ENCODE data around the gene MCTP1. TPM values are rescaled to one million over a fixed set of nuclear protein-coding genes. Genes with fewer than 3 reads are reported as not detected.

Gene MCTP1
- polyA plus RNA-seq, 1 donor (not counting 4 experiments of a cell fraction or from before 2014, with no cell fraction given) = 4.9 TPM

- Histone ChIP-seq H3K4me1 (ENCODE audit: control insufficient read depth, extremely low read depth, insufficient read depth, low read length) (no peaks in the 10 kb centered on the region), H3K9me3 (ENCODE audit: control insufficient read depth, low read depth, low read length) (no peaks in the 10 kb centered on the region), H4K20me1 (ENCODE audit: control insufficient read depth, extremely low read depth, insufficient read depth, low read length) (no peaks in the 10 kb centered on the region), H3K79me2 (ENCODE audit: control insufficient read depth, insufficient read depth, low read length) (no peaks in the 10 kb centered on the region), H3K27ac (ENCODE audit: control insufficient read depth, insufficient read depth, low read length) (no peak overlapping the region), H3K4me3 (ENCODE audit: control insufficient read depth in 2 of 3, extremely low read depth in 1 of 3, insufficient read depth in 2 of 3, low read depth in 1 of 3, low read length in 3 of 3) (no peak overlapping the region), H3K4me2 (ENCODE audit: control insufficient read depth, extremely low read depth, insufficient read depth, low read depth, low read length) (no peak overlapping the region), H2AFZ (ENCODE audit: control insufficient read depth, low read length) (no peak overlapping the region), H3K27me3 (ENCODE audit: control insufficient read depth, extremely low read depth, insufficient read depth, low read length) (no peaks in the 10 kb centered on the region), H3K9me1 (ENCODE audit: control insufficient read depth, extremely low read depth, insufficient read depth, low read length) (no peaks in the 10 kb centered on the region), H3K36me3 (ENCODE audit: control insufficient read depth in 2 of 2, extremely low read depth in 1 of 2, insufficient read depth in 2 of 2, low read length in 2 of 2) (no peaks in the 10 kb centered on the region), H3K9ac (ENCODE audit: control insufficient read depth, extremely low read depth, insufficient read depth, low read length) (no peak overlapping the region)
- no peak for FAIRE-seq
- no peak for TF ChIP-seq EZH2 (IDR thresholded peaks at IDR 0.05; ENCODE audit: low read length)
- TF ChIP-seq CTCF (optimal IDR thresholded peaks at IDR 0.05 in 1 of 3, IDR thresholded peaks at IDR 0.05 in 1 of 3, conservative IDR thresholded peaks at IDR 0.05 in 1 of 3; ENCODE audit: extremely low read depth in 1 of 3, insufficient read depth in 2 of 3, low read length in 3 of 3) = no peak
- dilution Hi-C loops (cut with MboI; ENCODE audit: extremely low pct_ligation_motif_present, low sequenced_read_pairs) = no loop called here
- DNase-seq (ENCODE audit: low read depth, low spot score) = no peak
Observed at GRCh38 chr5:95076395-95077185, 208.3 kb downstream of the MCTP1 start.

DNA sequence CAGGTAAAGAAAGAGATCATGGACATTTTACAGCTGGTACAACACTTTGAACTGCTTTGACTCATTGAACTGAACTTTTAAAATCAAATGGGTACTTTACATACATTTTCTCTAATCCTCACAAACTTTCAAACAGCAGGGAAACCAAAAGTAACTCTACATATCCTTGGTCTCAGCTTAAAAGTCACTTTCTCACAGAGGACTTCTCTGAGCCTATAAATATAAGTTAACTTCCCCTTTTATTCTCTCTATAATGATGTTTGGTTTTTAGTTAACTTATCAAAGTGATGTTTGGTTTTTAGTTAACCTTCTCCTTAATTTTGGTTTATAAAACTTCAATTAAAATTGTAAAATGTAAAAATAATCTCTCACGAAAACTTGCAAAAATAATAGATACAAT is 209.8 kb downstream of the MCTP1 start:
- no peak overlapping the region for H2AFZ ChIP-seq (ENCODE audit: control insufficient read depth, low read length)
- DNase-seq (ENCODE audit: low read depth, low spot score) (no peak), FAIRE-seq (no peak)
- no peak overlapping the region for H3K27ac ChIP-seq (ENCODE audit: control insufficient read depth, insufficient read depth, low read length)
- H3K4me1 ChIP-seq (ENCODE audit: control insufficient read depth, extremely low read depth, insufficient read depth, low read length) = no peaks in the 10 kb centered on the region
- H3K27me3 ChIP-seq (ENCODE audit: control insufficient read depth, extremely low read depth, insufficient read depth, low read length) = no peaks in the 10 kb centered on the region
- dilution Hi-C loops (cut with MboI; ENCODE audit: extremely low pct_ligation_motif_present, low sequenced_read_pairs) = no loop called here
- H4K20me1 ChIP-seq (ENCODE audit: control insufficient read depth, extremely low read depth, insufficient read depth, low read length) = no peaks in the 10 kb centered on the region
- no peaks in the 10 kb centered on the region for H3K36me3 ChIP-seq (ENCODE audit: control insufficient read depth in 2 of 2, extremely low read depth in 1 of 2, insufficient read depth in 2 of 2, low read length in 2 of 2)
- H3K9ac ChIP-seq (ENCODE audit: control insufficient read depth, extremely low read depth, insufficient read depth, low read length) = no peak overlapping the region
- H3K9me3 ChIP-seq (ENCODE audit: control insufficient read depth, low read depth, low read length) = no peaks in the 10 kb centered on the region
- no peaks in the 10 kb centered on the region for H3K79me2 ChIP-seq (ENCODE audit: control insufficient read depth, insufficient read depth, low read length)
- no peak for TF ChIP-seq CTCF (optimal IDR thresholded peaks at IDR 0.05 in 1 of 3, IDR thresholded peaks at IDR 0.05 in 1 of 3, conservative IDR thresholded peaks at IDR 0.05 in 1 of 3; ENCODE audit: extremely low read depth in 1 of 3, insufficient read depth in 2 of 3, low read length in 3 of 3)
- no peak for TF ChIP-seq EZH2 (IDR thresholded peaks at IDR 0.05; ENCODE audit: low read length)
- H3K4me2 ChIP-seq (ENCODE audit: control insufficient read depth, extremely low read depth, insufficient read depth, low read depth, low read length) = no peak overlapping the region
- H3K9me1 ChIP-seq (ENCODE audit: control insufficient read depth, extremely low read depth, insufficient read depth, low read length) = no peaks in the 10 kb centered on the region
- no peak overlapping the region for H3K4me3 ChIP-seq (ENCODE audit: control insufficient read depth in 2 of 3, extremely low read depth in 1 of 3, insufficient read depth in 2 of 3, low read depth in 1 of 3, low read length in 3 of 3)
